Spleen (tissue), 7 donors: ENCODE data around the gene EFCC1.

Experiments
- CTCF ChIP-seq, 11 experiments: fragments of 200-600 bp in 7 of 11; fragments of 450-650 bp in 4 of 11; sonication (generic) in 4 of 11; IDR thresholded peaks in 8 of 11; conservative IDR thresholded peaks in 3 of 11; 1 replicate in 7 of 11; 2 replicates in 4 of 11; pipeline versions ENCODE4 v1.4.0 to v1.8.0; 2016 to 2021; ENCODE audit warnings: antibody characterized with exemption in 11 of 11, inconsistent platforms in 4 of 11, mild to moderate bottlenecking in 1 of 11
- POLR2A ChIP-seq, 3 donors: fragments of 450-650 bp; IDR thresholded peaks; one replicate each; pipeline ENCODE4 v1.5.1; 2017; ENCODE audit warnings: antibody characterized with exemption in 3 of 3, mild to moderate bottlenecking in 1 of 3
- POLR2AphosphoS5 ChIP-seq, 3 donors: sonication (generic); formaldehyde crosslinking; IDR thresholded peaks; one replicate each; pipeline ENCODE4 v1.5.1; 2017; ENCODE audit warnings: antibody characterized with exemption in 3 of 3
- donor health status: DM: no; HTN: no; CAD: no; lungs with moderate emphysema.
- donor health status: DM: no; HTN: no; CAD: no.
- donor health status: DM: no; HTN: no; CAD: no.

GRCh38 chr3:129087138-129087702 lies 86.1 kb downstream of the EFCC1 start:
- TF ChIP-seq CTCF (IDR thresholded peaks at IDR 0.05 in 8 of 11, conservative IDR thresholded peaks at IDR 0.05 in 3 of 11) (no peak), POLR2A (IDR thresholded peaks at IDR 0.05) (no peak), POLR2AphosphoS5 (IDR thresholded peaks at IDR 0.05) (peak in 2 of 3 donors; percentile 36 to 52)
